HepG2 (cell line): ENCODE measurements around the gene FTL. TPM values are rescaled to one million over a fixed set of nuclear protein-coding genes. Genes with fewer than 3 reads are reported as not detected.

Source experiments
- KLF16 ChIP-seq, 2 experiments: sonication (generic) in 1 of 2; formaldehyde crosslinking in 1 of 2; IDR thresholded peaks; 2 replicates each; pipeline versions ENCODE4 v1.6.1 to v1.8.0; 2016 to 2023; ENCODE audit warnings: missing genetic modification reagents in 2 of 2, missing compliant biosample characterization in 1 of 2
- PLSCR1 ChIP-seq: sonication (generic); formaldehyde crosslinking; IDR thresholded peaks from 2 replicates; pipeline ENCODE4 v1.5.0; 2020; ENCODE audit warnings: missing genetic modification reagents, mild to moderate bottlenecking, borderline replicate concordance
- SRY ChIP-seq: sonication (generic); formaldehyde crosslinking; IDR thresholded peaks from 2 replicates; pipeline ENCODE4 v1.8.0; 2022; ENCODE audit warnings: mild to moderate bottlenecking, missing genetic modification reagents
- TCF12 ChIP-seq, 2 experiments: fragments of 450-650 bp in 1 of 2; sonication (generic) in 1 of 2; formaldehyde crosslinking in 1 of 2; IDR thresholded peaks; 2 replicates each; pipeline versions ENCODE4 v1.6.1 to v1.8.0; 2017 to 2022; ENCODE audit warnings: antibody characterized with exemption in 1 of 2, mild to moderate bottlenecking in 1 of 2, missing genetic modification reagents in 1 of 2, moderate library complexity in 1 of 2
- ZBTB4 ChIP-seq: sonication (generic); formaldehyde crosslinking; IDR thresholded peaks from 2 replicates; pipeline ENCODE4 v1.4.0; 2020; ENCODE audit warnings: missing genetic modification reagents, mild to moderate bottlenecking, borderline replicate concordance
- ZBTB40 ChIP-seq, 2 experiments: fragments of 450-650 bp in 1 of 2; sonication (generic) in 1 of 2; formaldehyde crosslinking in 1 of 2; IDR thresholded peaks; 2 replicates each; pipeline versions ENCODE4 v1.6.1 to v1.8.0; 2016 to 2022; ENCODE audit warnings: antibody characterized with exemption in 1 of 2, mild to moderate bottlenecking in 1 of 2, missing genetic modification reagents in 1 of 2
- ZBTB7B ChIP-seq: sonication (generic); formaldehyde crosslinking; IDR thresholded peaks from 2 replicates; pipeline ENCODE4 v1.4.0; 2020; ENCODE audit warnings: missing genetic modification reagents
- ZNF558 ChIP-seq: sonication (generic); formaldehyde crosslinking; IDR thresholded peaks from 2 replicates; pipeline ENCODE4 v1.9.0; 2022; ENCODE audit warnings: mild to moderate bottlenecking, missing genetic modification reagents, borderline replicate concordance
- polyA plus RNA-seq, 8 experiments: library from polyadenylated mRNA; depleted of rRNA in 3 of 8; stranded (reverse) in 7 of 8; unstranded in 1 of 8; fragments of >200 nt; fragmentation: Illumina TruSeq in 4 of 8; extraction: Trizol in 4 of 8; gene quantifications; 2 replicates each; pipeline versions ENCODE4 v1.2.1 to v1.2.3, GENCODE V29; 2011 to 2016; ENCODE audit warnings: low read depth in 4 of 8, missing spikeins in 1 of 8, mixed read lengths in 1 of 8; ENCODE audit not compliant: insufficient read depth in 1 of 8
- total RNA-seq, 5 experiments: library from RNA; depleted of rRNA; stranded (reverse); fragments of >200 nt; fragmentation: Illumina TruSeq; extraction: Trizol; gene quantifications; 2 replicates each; pipeline ENCODE4 v1.2.3, GENCODE V29; 2016; ENCODE audit warnings: low read depth in 1 of 5

The FTL gene
- total and polyA plus RNA-seq, 2 of the 13 experiments (the other 11 are each of a cell fraction or from before 2014, with no cell fraction given): 2,721 to 8,800 TPM

GRCh38 chr19:48963371-48964204, 1.5 kb upstream of the FTL start (continued):
- TF ChIP-seq ZBTB40 (IDR thresholded peaks at IDR 0.05) (no peak), ZBTB40 (CRISPR knock-in tag; IDR thresholded peaks at IDR 0.05) (no peak), ZNF558 (CRISPR knock-in tag) (no peak), PLSCR1 (no peak; the same call in 1 of the 2 replicates), KLF16 (CRISPR knock-in tag; IDR thresholded peaks at IDR 0.05) (peak in 1 of 2 experiments; percentile 79; a peak in 2 of 4 replicates), ZBTB7B (peak; percentile 100), TCF12 (IDR thresholded peaks at IDR 0.05) (no peak), TCF12 (CRISPR knock-in tag; IDR thresholded peaks at IDR 0.05) (no peak), SRY (CRISPR knock-in tag) (0 out of 2 replicates have a peak, but pooled peaks have one; percentile 44), ZBTB4 (CRISPR knock-in tag) (no peak)
